ENCODE measurements around the gene PRSS53.

The PRSS53 gene

DNA sequence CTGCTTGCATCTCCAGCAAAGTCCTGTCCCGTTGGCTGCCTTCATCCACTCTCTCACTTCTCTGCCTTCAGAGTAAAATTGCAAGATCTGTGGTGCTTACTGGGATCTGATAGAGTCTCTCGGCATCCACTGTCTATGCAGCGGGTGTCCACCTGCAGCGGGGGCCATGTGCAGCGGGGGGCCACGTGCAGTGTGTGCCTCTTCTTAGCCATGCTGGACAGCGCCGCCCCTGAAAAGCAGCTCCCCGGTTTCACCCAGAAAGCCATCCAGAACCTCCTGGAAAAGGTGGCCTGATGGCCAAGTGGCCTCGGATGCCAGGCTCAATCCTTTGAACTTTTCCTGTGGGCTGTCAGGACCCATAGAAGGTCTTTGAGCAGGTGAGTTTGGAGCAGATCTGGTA, 45.9 kb downstream of the PRSS53 start:
- DNase-seq = no peak

DNA sequence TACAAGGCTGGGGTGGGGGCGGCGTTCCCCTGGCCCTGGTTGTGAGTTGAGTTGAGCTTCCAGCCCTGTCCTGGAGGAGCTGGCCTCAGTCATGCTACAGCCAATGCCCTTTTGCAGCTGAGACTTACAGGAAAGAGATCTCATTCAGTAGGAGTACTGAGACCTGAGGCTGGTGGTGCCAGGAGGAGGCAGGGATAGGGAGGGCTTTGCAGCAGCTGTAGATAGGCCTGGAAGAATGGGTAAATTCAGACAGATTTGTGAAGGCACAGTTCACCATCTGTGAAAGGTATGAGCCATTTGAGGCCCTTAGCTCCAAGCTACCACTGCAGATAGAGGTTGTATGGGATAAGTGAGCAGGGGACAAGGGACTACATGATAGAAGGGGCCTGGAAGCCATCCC, 49.8 kb downstream of the PRSS53 start:
- DNase-seq = no peak

DNA sequence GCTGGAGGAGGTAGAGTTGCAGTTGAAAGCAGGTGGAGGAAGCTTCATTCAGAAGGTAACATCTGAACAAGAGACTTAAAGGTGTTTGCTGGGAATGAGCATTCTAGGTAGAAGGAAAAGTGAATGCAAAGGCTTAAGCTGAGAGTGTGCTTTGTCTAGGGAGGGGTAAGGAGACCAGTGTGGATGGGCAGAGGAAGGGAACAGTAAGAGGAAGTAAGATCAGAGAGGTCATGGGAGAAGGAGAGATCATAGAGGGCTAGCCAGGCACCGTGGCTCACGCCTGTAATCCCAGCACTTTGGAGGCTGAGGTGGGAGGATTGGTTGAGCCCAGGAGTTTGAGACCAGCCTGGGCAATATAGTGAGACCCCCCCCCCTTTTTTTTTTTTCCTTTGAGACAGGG, 52.1 kb downstream of the PRSS53 start:
- DNase-seq = no peak

DNA sequence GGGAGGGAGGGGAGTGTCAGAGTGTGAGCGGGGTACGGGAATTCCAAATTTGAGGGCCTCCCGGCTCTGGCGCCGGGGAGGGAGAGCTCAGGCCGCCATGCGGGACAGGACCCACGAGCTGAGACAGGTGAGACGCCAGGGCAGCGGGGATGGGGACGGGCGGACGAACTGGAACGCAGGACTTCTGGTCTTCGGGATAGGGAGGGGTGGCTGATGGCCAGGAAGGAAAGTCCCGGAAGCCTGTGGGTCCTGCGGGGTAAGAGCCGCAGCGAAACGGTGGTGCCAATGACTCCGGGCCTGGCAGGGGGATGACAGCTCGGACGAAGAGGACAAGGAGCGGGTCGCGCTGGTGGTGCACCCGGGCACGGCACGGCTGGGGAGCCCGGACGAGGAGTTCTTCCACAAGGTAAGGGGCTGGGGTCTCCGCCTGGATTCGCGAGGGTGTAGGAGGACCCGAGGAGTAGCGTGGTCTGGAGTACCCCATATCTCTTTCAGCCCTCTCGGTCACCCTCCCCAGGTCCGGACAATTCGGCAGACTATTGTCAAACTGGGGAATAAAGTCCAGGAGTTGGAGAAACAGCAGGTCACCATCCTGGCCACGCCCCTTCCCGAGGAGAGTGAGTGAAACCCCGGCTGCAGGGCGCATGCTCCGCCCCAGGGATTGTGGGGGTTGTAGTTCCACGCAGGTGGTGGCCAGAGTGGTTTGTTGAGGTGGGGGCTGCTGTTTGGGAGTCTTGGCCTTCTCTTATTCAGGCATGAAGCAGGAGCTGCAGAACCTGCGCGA, 54.8 kb downstream of the PRSS53 start:
- DNase-seq = peak; percentile 81
